A549 (cell line): ENCODE data around the gene GLIS1.

Source experiments
- NR3C1 ChIP-seq: fragments of >200 bp; sonication (Bioruptor Twin); formaldehyde crosslinking; IDR thresholded peaks from 3 replicates; pipeline ENCODE4 v1.6.1; 2017
- TF ChIP-seq, protein P1 (sequence below): fragments of >200 bp; sonication (Bioruptor Twin); formaldehyde crosslinking; IDR thresholded peaks from 3 replicates; pipeline ENCODE4 v1.5.1; 2016

DNA sequence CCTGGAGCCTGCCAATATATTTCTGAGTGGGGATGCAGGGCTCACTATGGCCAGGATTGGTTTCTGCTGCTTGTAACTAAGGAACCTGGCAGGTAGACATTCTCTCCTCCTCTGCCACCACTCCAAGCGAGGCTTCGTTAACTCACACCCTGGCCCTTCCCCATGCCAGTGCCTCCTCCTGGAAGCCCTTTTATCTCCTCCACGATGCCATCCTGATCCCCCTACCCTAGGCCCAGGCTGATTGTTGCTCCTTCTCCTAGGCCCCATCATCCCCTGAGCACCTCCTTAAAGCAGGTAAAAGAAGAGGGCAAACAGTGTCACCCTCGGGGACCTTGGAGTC is 161.2 kb downstream of the GLIS1 start:
- no peak for TF ChIP-seq NR3C1
- TF ChIP-seq, protein P1, sequence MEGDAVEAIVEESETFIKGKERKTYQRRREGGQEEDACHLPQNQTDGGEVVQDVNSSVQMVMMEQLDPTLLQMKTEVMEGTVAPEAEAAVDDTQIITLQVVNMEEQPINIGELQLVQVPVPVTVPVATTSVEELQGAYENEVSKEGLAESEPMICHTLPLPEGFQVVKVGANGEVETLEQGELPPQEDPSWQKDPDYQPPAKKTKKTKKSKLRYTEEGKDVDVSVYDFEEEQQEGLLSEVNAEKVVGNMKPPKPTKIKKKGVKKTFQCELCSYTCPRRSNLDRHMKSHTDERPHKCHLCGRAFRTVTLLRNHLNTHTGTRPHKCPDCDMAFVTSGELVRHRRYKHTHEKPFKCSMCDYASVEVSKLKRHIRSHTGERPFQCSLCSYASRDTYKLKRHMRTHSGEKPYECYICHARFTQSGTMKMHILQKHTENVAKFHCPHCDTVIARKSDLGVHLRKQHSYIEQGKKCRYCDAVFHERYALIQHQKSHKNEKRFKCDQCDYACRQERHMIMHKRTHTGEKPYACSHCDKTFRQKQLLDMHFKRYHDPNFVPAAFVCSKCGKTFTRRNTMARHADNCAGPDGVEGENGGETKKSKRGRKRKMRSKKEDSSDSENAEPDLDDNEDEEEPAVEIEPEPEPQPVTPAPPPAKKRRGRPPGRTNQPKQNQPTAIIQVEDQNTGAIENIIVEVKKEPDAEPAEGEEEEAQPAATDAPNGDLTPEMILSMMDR, result no peak
